CD14-positive monocyte (primary cell): ENCODE results near the gene LAMB1. TPM values are rescaled to one million over a fixed set of nuclear protein-coding genes. Genes with fewer than 3 reads are reported as not detected.

Experiments used
- DNase-seq, 3 donors: peaks; one replicate each; pipeline ENCODE4 v3.0.0-alpha.2; 2011 to 2022
- H2AFZ ChIP-seq: 2 replicates; pipeline ENCODE4 v1.6.0; 2012; ENCODE audit warnings: mild to moderate bottlenecking, low read depth, low read length, inconsistent platforms; ENCODE audit not compliant: insufficient read depth, poor library complexity, severe bottlenecking
- H3K27ac ChIP-seq, 2 donors: 1 replicate in 1 of 2; 2 replicates in 1 of 2; pipeline ENCODE4 v1.5.1; 2012 to 2013; ENCODE audit warnings: low read length in 2 of 2, control low read depth in 1 of 2, inconsistent platforms in 1 of 2, low read depth in 1 of 2, mild to moderate bottlenecking in 1 of 2
- H3K27me3 ChIP-seq, 2 donors: one replicate each; pipeline versions ENCODE4 v1.6.0 to v1.6.1; 2011 to 2013; ENCODE audit warnings: low read length in 2 of 2; ENCODE audit not compliant: control insufficient read depth in 2 of 2, insufficient read depth in 2 of 2
- H3K36me3 ChIP-seq, 2 donors: replicated peaks in 1 of 2; 1 replicate in 1 of 2; 2 replicates in 1 of 2; pipeline versions ENCODE4 v1.5.1 to v1.6.1; 2012 to 2013; ENCODE audit warnings: low read length in 2 of 2, control low read depth in 1 of 2, inconsistent platforms in 1 of 2, mild to moderate bottlenecking in 1 of 2; ENCODE audit not compliant: insufficient read depth in 2 of 2, control insufficient read depth in 1 of 2
- H3K4me1 ChIP-seq, 2 donors: 1 replicate in 1 of 2; 2 replicates in 1 of 2; pipeline versions ENCODE4 v1.5.1 to v1.6.1; 2012 to 2013; ENCODE audit warnings: low read length in 2 of 2, control low read depth in 1 of 2, inconsistent platforms in 1 of 2, mild to moderate bottlenecking in 1 of 2, moderate library complexity in 1 of 2; ENCODE audit not compliant: insufficient read depth in 2 of 2, control insufficient read depth in 1 of 2
- H3K4me2 ChIP-seq: replicated peaks from 2 replicates; pipeline ENCODE3; 2012; ENCODE audit warnings: low read length, moderate library complexity, mild to moderate bottlenecking; ENCODE audit not compliant: poor library complexity, severe bottlenecking; ENCODE audit errors: extremely low read depth
- H3K4me3 ChIP-seq, 3 experiments: fragments of 200-600 bp in 1 of 3; sonication (generic) in 1 of 3; replicated peaks in 1 of 3; 1 replicate in 2 of 3; 2 replicates in 1 of 3; pipeline ENCODE4 v1.5.1; 2011 to 2013; ENCODE audit warnings: low read length in 3 of 3, mild to moderate bottlenecking in 3 of 3, control low read depth in 2 of 3, low read depth in 2 of 3, inconsistent platforms in 1 of 3, moderate library complexity in 1 of 3
- H3K79me2 ChIP-seq: 2 replicates; pipeline ENCODE4 v1.6.0; 2012; ENCODE audit warnings: mild to moderate bottlenecking, control low read depth, inconsistent platforms, low read length, moderate library complexity; ENCODE audit not compliant: insufficient read depth
- H3K9ac ChIP-seq: 2 replicates; pipeline ENCODE4 v1.6.0; 2017; ENCODE audit warnings: low read length, mild to moderate bottlenecking; ENCODE audit not compliant: insufficient read depth, poor library complexity, severe bottlenecking
- H3K9me3 ChIP-seq, 2 donors: replicated peaks in 1 of 2; 1 replicate in 1 of 2; 2 replicates in 1 of 2; pipeline versions ENCODE4 v1.5.1 to v1.6.1; 2012 to 2013; ENCODE audit warnings: low read length in 2 of 2, control low read depth in 1 of 2; ENCODE audit not compliant: control insufficient read depth in 1 of 2, insufficient read depth in 1 of 2
- H4K20me1 ChIP-seq: 2 replicates; pipeline ENCODE4 v1.6.0; 2012; ENCODE audit warnings: mild to moderate bottlenecking, low read length, control low read depth, moderate library complexity; ENCODE audit not compliant: insufficient read depth
- H3K27ac Mint-ChIP-seq, 7 donors: one replicate each; pipeline ENCODE4 v1.8.0; 2020; ENCODE audit warnings: mild to moderate bottlenecking in 7 of 7, mixed read lengths in 7 of 7, moderate library complexity in 6 of 7, inconsistent platforms in 2 of 7
- H3K27me3 Mint-ChIP-seq, 3 donors: one replicate each; pipeline ENCODE4 v1.8.0; 2021 to 2022; ENCODE audit warnings: low read depth in 3 of 3, mild to moderate bottlenecking in 3 of 3, mixed read lengths in 3 of 3, moderate library complexity in 3 of 3, inconsistent platforms in 1 of 3
- H3K36me3 Mint-ChIP-seq, 2 donors: one replicate each; pipeline ENCODE4 v1.8.0; 2020; ENCODE audit warnings: mixed read lengths in 2 of 2, inconsistent platforms in 1 of 2, mild to moderate bottlenecking in 1 of 2
- H3K4me1 Mint-ChIP-seq: one replicate; pipeline ENCODE4 v1.8.0; 2020; ENCODE audit warnings: mild to moderate bottlenecking, mixed read lengths
- H3K4me3 Mint-ChIP-seq, 2 donors: one replicate each; pipeline ENCODE4 v1.8.0; 2020; ENCODE audit warnings: mild to moderate bottlenecking in 2 of 2, mixed read lengths in 2 of 2, moderate library complexity in 1 of 2
- H3K9me3 Mint-ChIP-seq, 7 donors: one replicate each; pipeline ENCODE4 v1.8.0; 2020 to 2022; ENCODE audit warnings: mixed read lengths in 7 of 7, mild to moderate bottlenecking in 6 of 7, moderate library complexity in 6 of 7, inconsistent platforms in 2 of 7
- CTCF ChIP-seq: fragments of 200-600 bp; IDR thresholded peaks from one replicate; pipeline ENCODE4 v1.8.0; 2022; ENCODE audit warnings: antibody characterized with exemption, mild to moderate bottlenecking
- WGBS: methylation state at CpG from one replicate; pipeline ENCODE4 v1.1.5; 2013; ENCODE audit warnings: missing lambda C conversion rate; ENCODE audit not compliant: insufficient coverage; 5-methylcytosine and 5-hydroxymethylcytosine counted together
- intact Hi-C, 2 donors: fragments of 100-400 bp; cut with micrococcal nuclease; formaldehyde crosslinking; loops; one replicate each; pipeline versions ENCODE4 v1.15.0 to v1.15.1; 2023
- polyA plus RNA-seq, 3 donors: library from polyadenylated mRNA; depleted of rRNA in 1 of 3; unstranded in 2 of 3; stranded (reverse) in 1 of 3; fragments of 300-500 nt in 2 of 3; fragments of >200 nt in 1 of 3; fragmentation: Illumina TruSeq in 2 of 3; gene quantifications; 1 replicate in 2 of 3; 2 replicates in 1 of 3; pipeline ENCODE4 v1.2.3, GENCODE V29; 2012 to 2021

The LAMB1 gene
- polyA plus RNA-seq, 3 donors, result 0.42 TPM; not detected in 2

- WGBS, result no CpG with 5 or more reads among the region's 1 CpG
- Mint-ChIP-seq H3K27ac (peak overlapping the region; percentile 5 to 87 (median 79)), H3K4me1 (peaks cover 25% of the 10 kb centered on the region), H3K9me3 (peaks cover 0 to 2% (median 0%) of the 10 kb centered on the region in 7 donors), H3K27me3 (no peaks in the 10 kb centered on the region), H3K36me3 (peaks cover 74 to 85% of the 10 kb centered on the region in 2 donors), H3K4me3 (peak overlapping the region in 1 of 2 donors; percentile 54)
- Histone ChIP-seq H3K36me3 (peaks cover 66 to 77% of the 10 kb centered on the region in 2 donors), H3K4me1 (peaks cover 8 to 21% of the 10 kb centered on the region in 2 donors), H3K27ac (peak overlapping the region in 1 of 2 donors; percentile 43), H4K20me1 (peaks cover 9% of the 10 kb centered on the region), H3K9ac (no peak overlapping the region), H3K27me3 (no peaks in the 10 kb centered on the region), H2AFZ (no peak overlapping the region), H3K79me2 (peaks cover 39% of the 10 kb centered on the region), H3K4me2 (no peak overlapping the region), H3K4me3 (no peak overlapping the region), H3K9me3 (no peaks in the 10 kb centered on the region)
- DNase-seq, result peak; percentile 15 to 41 (median 38)
- intact Hi-C loops, result no loop called here
- no peak for TF ChIP-seq CTCF
Observed at GRCh38 chr7:107914831-107915230, 88.1 kb downstream of the LAMB1 start.

- Histone ChIP-seq H3K36me3 (peaks cover 64 to 77% of the 10 kb centered on the region in 2 donors), H3K27ac (peak overlapping the region in 1 of 2 donors; percentile 56), H3K9me3 (no peaks in the 10 kb centered on the region), H3K4me3 (no peak overlapping the region), H3K27me3 (no peaks in the 10 kb centered on the region), H2AFZ (no peak overlapping the region), H4K20me1 (peaks cover 9% of the 10 kb centered on the region), H3K79me2 (peaks cover 39% of the 10 kb centered on the region), H3K4me2 (no peak overlapping the region), H3K9ac (no peak overlapping the region), H3K4me1 (peaks cover 8 to 21% of the 10 kb centered on the region in 2 donors)
- intact Hi-C loops, result no loop called here
- Mint-ChIP-seq H3K4me3 (no peak overlapping the region), H3K9me3 (peaks cover 0 to 2% (median 0%) of the 10 kb centered on the region in 7 donors), H3K4me1 (peaks cover 25% of the 10 kb centered on the region), H3K27ac (peak overlapping the region; percentile 7 to 76 (median 57)), H3K36me3 (peaks cover 73 to 86% of the 10 kb centered on the region in 2 donors), H3K27me3 (no peaks in the 10 kb centered on the region)
- no peak for TF ChIP-seq CTCF
- DNase-seq, result peak in 1 of 3 donors; percentile 25
- no CpG with 5 or more reads among the region's 2 CpGs for WGBS
Observed at GRCh38 chr7:107913851-107914250, 89.1 kb downstream of the LAMB1 start.
